HG03280 (cell line): ENCODE results near the gene LSM12.

Experiments
- ATAC-seq: cut with Tn5 transposase; IDR thresholded peaks from one replicate; pipeline ENCODE4 v1.9.1; 2021; ENCODE audit warnings: mild to moderate bottlenecking, moderate library complexity; ENCODE audit not compliant: unreplicated experiment

Gene LSM12

DNA sequence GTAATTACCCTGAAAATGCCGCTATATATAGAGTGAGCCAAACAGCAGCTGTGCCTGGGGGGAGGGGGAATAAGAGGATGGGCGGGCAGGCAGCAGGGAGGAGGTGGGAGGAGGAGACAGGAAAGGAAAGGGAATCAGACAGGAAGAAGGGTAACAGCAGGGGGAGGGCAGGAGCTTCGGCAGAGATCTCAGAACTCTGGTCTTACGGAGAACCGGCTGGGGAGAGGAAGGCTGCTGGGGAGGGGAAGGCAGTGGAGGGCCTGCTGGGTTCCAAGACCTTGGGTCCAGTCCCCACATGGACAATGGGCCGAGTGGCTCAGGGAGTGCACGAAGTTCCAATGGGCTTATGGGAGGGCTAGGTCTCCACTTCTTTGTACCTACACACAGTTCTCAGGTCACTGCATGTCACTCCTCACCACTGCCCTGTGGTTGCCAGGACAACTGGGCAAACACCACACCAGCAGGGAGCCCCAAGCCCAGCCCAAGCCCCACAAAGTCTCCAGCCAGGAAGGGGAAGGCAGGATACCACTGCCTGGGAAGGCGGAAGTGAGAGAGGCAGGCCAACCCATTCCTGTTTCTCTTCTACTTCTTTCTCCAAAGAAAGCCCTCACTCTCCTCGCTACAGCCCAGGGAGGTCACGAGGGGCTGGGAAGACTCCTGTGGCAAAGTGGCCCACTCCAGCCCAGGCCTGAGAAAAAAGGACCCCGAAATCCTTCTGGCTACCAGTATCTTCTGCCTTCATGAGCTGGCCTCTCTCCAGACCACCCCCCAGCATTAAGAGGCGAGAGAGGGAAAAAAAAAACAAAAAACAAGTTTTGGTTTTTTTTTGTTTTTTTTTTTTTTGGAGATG, 29.4 kb upstream of the LSM12 start:
- ATAC-seq = no peak

- no peak for ATAC-seq
Observed at GRCh38 chr17:44095388-44095646, 28.8 kb upstream of the LSM12 start.

- no peak for ATAC-seq
Observed at GRCh38 chr17:44094701-44095387, 28.4 kb upstream of the LSM12 start.

DNA sequence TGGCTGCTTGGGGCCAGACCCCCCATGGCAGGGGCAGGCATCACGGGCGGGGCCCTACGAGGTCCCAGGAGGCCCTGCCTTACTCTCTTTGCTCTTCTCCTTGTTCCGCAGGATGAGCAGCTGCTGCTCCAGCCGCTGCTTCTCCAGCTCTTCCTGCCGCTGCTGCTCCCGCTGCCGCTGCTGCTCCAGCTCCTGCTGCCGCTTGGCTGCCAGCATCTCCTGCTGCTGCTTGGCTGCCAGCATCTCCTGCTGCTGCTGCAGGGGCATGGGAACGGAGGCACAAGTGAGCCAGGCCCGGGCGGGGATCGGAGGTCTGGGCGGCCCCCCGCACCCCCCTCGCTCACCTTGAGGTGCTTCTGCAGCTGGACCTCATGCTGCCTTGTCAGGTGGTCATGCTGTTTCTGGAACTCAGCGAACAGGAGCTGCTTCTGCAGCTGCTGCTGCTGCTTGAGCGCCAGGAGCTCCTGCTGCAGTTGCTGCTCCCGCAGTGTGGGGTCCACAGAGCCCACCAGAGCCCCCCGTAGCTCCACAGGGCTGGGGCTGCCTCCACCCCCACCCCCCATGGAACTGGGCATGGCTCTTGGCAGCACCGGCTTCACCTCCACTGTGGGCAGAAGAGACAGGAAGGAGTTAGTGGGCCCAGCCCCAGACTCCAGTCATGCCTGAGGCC, 26.9 kb upstream of the LSM12 start:
- no peak for ATAC-seq

GRCh38 chr17:44092051-44092450, 25.6 kb upstream of the LSM12 start:
- no peak for ATAC-seq

DNA sequence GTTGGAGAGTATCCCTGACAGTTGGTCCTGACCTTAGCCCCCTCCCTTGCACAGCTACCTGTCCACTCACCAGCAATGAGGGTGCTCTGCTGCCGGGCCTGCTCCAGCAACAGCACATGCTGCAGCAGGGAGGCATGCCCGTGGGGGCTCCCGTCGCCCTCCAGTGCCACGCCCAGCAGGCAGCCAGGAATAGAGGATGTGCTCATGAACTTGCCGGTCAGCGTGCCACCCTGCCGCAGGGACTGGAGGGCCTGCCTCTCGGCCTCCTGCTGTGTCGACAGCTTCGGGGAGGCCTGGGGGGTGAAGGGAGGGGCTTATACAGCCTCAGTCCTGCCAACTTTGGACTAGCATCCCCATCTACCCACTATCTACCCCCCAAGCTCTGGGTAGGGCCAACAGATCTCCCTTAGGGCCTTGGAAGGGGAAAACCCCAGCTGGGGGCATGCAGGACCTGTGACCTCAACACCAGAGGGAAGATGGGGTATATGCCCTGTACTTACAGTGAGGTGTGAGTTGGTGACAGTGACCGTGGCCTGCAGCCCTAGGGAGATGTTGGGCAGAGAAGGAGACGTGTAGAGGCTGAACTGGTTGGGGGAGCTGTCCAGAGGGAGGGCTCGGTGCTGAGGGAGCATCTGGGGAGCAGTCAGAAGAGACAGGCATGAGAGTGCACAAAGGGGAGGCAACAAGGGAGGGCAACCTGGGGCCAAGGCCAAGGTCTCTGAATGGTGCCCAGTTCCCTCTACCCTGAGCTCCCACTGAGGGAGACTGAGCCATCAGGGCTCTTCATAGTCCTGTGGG, 24.9 kb upstream of the LSM12 start:
- no peak for ATAC-seq

GRCh38 chr17:44088254-44088653, 21.8 kb upstream of the LSM12 start:
- ATAC-seq = no peak

GRCh38 chr17:44087319-44087718, 20.8 kb upstream of the LSM12 start:
- no peak for ATAC-seq

DNA sequence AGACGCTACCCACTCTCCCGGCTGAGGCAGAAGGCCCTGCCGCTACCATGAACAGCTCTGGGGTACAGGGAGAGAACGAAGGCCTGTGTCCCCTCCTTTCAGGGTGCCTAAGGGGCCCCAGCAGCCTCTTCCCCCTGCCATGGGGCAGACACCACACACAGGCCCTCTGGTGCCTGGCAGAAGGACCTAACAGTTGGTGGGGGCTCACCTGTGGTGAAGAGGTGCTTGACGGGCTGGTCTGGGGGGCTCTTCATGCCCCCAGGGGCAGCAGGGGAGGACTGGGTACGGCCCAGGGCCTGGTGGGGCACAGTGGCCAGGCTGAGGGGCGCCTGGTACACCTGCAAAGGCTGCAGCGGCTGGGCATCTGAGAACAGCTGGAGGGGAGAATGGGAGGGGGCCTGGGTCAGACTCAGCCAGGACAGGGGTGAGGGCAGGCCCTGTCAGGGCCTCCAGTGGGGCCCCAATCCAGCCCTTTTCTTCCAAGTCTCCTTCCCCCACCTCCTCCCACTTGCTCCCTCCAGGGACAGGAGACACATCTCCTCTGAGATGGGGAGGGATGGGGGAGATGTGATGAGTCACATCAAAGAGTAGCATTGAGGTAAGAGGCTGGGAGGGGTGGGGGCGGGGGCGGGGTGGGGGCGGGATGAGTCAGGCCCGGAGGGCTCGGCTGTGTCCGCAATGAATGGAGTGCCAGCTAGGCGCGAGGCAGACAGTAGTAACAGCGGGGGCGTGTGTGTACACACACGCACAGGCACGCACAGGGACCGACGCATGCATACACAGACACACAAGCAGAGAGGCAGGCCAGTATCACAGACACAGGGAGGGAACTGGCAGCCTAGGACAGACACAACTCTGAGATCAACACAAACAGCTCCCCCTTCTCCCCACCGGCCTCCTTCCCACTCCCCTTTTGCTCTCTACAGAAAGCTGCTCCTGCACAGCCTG, 20.2 kb upstream of the LSM12 start:
- ATAC-seq = no peak

DNA sequence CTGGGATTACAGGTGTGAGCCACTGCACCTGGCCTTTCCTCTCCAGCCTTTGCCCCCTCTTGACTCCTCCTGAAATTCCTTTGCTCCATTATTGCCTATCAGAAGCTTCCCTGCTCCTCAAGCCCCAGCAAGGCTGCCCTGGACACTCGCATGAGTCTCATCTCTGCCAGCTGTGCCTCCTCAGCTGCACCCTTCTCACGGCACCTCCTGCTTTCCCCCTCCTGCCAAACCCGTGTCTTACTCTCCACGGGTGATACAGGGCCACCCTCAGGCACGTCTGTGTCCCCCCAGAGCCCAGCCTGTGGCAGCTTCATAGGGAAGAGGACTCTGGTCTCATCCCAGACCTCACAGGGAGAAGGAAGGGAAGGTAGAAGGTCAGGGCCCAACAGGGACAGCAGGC, 19.4 kb upstream of the LSM12 start:
- no peak for ATAC-seq

DNA sequence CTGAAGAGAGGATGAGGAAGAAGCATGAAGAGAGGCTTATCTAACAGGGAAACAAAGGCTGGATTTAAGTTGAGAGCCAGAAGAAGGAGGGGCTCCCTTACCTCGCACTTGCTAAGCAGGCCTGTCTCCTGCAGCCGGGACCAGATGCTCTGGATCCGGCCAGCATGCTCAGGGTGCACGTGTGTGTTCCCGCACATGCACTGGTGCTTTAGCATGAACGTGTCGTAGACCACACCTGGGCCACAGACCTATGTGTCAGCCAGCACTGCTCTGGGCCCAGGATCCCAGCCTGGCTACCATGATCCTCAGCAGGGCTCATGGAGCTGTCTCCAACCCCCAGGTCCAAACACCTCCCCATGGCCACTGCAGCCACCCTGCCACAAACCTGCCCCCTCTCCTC, 18.4 kb upstream of the LSM12 start:
- ATAC-seq = no peak

GRCh38 chr17:44084131-44084538, 17.7 kb upstream of the LSM12 start:
- ATAC-seq = no peak

DNA sequence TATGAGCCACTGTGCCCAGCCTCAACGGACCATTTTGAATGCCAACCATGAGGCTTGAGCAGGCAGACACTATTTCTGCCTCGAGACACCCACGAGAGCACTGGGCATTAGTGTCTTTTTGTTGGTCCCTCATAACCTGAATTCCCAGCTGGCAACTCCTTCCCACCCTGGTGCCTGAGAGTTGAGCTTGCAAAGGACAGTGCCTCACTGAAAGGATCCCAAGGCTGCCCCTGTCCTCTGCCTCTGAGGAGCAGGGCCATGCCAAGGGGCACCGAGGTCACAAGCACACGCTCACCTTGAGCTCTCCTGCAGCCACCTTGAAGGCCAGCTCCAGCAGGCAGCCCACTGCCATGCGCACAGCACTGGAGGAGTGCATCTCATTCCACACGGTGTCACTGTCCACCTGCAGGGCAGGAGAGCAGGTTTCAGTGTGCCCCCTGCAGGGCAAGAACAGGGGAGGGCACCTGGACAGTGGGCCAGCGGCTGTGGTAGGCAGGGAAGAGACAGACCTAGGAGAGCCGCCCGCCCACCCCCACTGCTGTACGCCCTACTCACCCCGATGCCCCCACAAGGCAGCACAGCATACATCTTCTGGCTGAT, 16.9 kb upstream of the LSM12 start:
- ATAC-seq = no peak

- ATAC-seq = no peak
Observed at GRCh38 chr17:44082256-44082927, 15.9 kb upstream of the LSM12 start.

DNA sequence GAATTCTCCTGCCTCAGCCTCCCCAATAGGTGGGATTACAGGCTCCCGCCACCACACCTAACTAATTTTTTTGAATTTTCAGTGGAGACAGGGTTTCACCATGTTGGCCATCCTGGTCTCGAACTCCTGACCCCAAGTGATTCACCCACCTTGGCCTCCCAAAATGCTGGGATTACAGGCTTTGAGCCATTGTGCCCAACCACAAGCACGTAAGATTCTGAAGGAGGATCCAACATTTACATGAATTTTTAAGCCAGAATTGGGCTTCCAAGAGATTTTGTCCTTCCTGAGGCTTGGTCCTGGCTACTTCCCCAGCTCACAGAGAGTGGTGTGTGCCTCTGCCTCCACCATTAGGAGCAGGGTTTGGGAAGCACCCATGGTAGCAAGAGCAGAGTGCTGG, 15.2 kb upstream of the LSM12 start:
- ATAC-seq = no peak

DNA sequence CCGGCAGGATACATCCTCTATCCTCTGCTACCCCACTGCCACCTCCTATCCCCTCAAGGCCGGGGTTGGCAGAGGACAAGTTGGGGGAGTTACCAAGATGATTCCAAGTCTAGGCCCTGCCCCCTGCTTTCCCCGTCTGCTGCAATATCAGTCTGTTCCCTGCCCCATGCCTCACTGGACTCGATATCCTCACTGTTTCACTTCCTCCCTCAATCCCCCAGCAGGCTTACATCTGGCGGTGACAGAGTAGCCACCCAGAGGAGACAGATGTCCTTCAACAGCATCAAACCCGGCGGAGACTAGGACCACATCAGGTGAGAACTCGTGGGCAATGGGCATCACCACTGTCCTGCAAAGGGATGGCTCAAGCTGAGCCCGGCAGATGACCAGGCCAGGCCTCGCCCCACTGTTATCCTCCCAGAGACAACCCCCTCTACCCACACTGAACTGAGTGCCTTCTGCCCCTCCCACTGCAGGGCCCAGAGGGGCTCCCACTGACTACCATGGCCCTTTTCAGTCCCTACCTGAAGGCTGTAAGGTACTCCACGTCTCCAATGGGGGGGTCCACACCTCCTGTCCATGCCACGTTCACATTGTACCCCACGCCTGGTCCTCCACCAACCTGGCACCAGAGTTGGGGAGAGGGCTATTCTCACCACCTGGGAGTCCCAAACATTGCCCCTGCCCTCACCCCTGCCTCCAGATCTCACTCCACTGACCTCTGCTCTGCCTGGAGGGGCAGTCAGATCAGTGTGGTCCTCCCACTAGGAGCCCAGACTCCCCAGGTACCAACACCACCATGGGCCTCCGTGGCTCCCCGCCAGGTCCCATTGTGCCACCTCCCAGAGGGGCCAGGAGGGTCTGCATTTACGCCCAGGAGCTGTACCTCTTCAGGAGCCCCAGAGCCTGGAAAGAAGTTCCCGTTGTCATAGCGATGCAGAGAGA, 13.7 kb upstream of the LSM12 start:
- ATAC-seq = no peak

DNA sequence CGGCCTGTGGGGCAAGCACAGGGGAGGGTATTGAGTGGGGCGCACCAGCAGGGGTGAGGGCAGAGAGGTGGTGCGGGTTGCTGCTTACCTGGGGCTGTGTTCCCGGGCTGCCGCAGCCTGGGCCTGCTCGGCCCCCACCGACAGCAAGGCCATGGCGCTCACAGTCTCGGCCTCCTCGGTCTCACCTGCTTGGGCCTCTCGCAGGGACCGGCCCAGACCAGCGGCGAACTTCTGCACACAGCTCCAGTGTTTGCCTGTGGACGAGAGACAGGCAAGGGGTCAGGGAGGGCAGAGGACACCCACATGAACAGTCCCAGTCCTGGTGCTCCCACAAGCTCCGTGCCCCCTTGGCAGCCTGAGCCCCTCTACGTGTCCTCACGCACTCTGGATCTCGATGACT, 11.9 kb upstream of the LSM12 start:
- ATAC-seq = no peak

GRCh38 chr17:44077595-44077909, 11.1 kb upstream of the LSM12 start:
- ATAC-seq = no peak
